ENCODE measurements around the gene KCNE3. TPM values are rescaled to one million over a fixed set of nuclear protein-coding genes. Genes with fewer than 3 reads are reported as not detected.

Gene KCNE3
- total and polyA plus RNA-seq, 2 of the 4 experiments (the other 2 are of a cell fraction): 0.05 to 0.18 TPM

DNA sequence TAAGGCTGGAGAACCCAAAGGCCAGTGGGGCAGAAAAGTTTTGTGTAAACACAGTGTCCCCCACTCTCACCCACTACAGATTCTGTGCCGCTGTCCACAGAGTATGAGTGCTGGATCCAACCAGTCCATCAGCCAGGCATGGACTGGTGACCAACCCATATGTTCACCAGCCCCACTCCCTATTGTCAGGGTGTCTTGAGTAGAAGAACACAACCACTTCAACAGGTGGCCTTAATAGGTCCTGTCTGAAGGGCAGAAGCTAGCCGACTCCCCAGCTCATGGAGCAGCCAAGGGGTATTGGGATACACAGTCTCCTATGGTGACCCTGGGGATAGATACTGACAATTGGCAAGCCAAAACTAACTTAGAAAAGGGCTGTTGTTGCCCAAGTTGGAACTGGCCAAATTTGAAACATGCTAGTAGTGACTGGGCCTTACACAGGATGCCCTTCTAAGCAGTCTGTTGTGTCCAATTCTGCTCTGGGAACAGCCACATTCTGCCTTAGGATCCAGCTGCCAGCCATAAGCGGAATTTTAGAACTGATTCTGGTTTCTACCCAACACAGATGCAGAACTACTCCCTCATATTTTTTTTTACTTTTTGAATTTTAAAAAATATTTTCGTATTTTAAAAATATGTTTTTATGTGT lies 49.4 kb downstream of the KCNE3 start:
- WGBS, 2 experiments (ENCODE audit: extremely low coverage in 2 of 2, insufficient read length in 1 of 2): no CpG with 5 or more reads among the region's 4 CpGs
- H3K9me1 ChIP-seq (ENCODE audit: insufficient read depth, low read length): peaks cover 5% of the 10 kb centered on the region
- no peak overlapping the region for H2AK5ac ChIP-seq (ENCODE audit: low read depth, low read length)
- BruUV-seq (replicated peaks): no TSS peak
- TF ChIP-seq ELK1 (IDR thresholded peaks at IDR 0.05; ENCODE audit: borderline replicate concordance, low read depth, low read length) (no peak), MXI1 (IDR thresholded peaks at IDR 0.05; ENCODE audit: borderline replicate concordance, low read depth, low read length) (no peak), NFE2L2 (IDR thresholded peaks at IDR 0.05; ENCODE audit: low read depth, low read length) (no peak), CHD1 (IDR thresholded peaks at IDR 0.05; ENCODE audit: low read depth, low read length) (no peak), MAZ (IDR thresholded peaks at IDR 0.05; ENCODE audit: borderline replicate concordance, low read depth, low read length) (no peak), MAFK (IDR thresholded peaks at IDR 0.05; ENCODE audit: low read depth, low read length) (no peak), FOS (IDR thresholded peaks at IDR 0.05; ENCODE audit: low read depth, low read length) (no peak), BHLHE40 (IDR thresholded peaks at IDR 0.05; ENCODE audit: low read depth, low read length) (no peak), POLR2A (IDR thresholded peaks at IDR 0.05; ENCODE audit: low read depth, low read length) (no peak), RAD21 (IDR thresholded peaks at IDR 0.05; ENCODE audit: low read length) (no peak), RFX5 (IDR thresholded peaks at IDR 0.05; ENCODE audit: low read depth, low read length) (no peak), SMC3 (IDR thresholded peaks at IDR 0.05; ENCODE audit: low read depth, low read length) (no peak), CTCF (conservative IDR thresholded peaks at IDR 0.05; ENCODE audit: low read depth, low read length) (no peak)
- TF ChIP-seq, protein P1, sequence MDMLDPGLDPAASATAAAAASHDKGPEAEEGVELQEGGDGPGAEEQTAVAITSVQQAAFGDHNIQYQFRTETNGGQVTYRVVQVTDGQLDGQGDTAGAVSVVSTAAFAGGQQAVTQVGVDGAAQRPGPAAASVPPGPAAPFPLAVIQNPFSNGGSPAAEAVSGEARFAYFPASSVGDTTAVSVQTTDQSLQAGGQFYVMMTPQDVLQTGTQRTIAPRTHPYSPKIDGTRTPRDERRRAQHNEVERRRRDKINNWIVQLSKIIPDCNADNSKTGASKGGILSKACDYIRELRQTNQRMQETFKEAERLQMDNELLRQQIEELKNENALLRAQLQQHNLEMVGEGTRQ (IDR thresholded peaks at IDR 0.05; ENCODE audit: low read depth, low read length): no peak
- H3K79me1 ChIP-seq (ENCODE audit: low read depth in 1 of 2, low read length in 2 of 2): no peaks in the 10 kb centered on the region
- H3K4me3 ChIP-seq (ENCODE audit: insufficient read depth, low read depth, low read length): no peak overlapping the region
- no peak overlapping the region for H3K27ac ChIP-seq (ENCODE audit: insufficient read depth, low read length)
- DNase-seq (peak; percentile 14), ATAC-seq (ENCODE audit: low read depth) (peak; percentile 62)
- no peak overlapping the region for H3K9ac ChIP-seq (ENCODE audit: low read depth, low read length)
- intact Hi-C loops (cut with micrococcal nuclease) (no loop called here), dilution Hi-C loops (cut with HindIII; ENCODE audit: low sequenced_read_pairs, unreplicated experiment) (no loop called here), in situ Hi-C loops (cut with MboI; ENCODE audit: low sequenced_read_pairs) (no loop called here)
- H3K27me3 ChIP-seq (ENCODE audit: control insufficient read depth, insufficient read depth, low read length): no peaks in the 10 kb centered on the region; the same call in none of the 2 replicates
- ChIA-PET CTCF (interaction anchor here (1.0 kb wide), 1 partner anchor 162 kb away, joined by 3 read pairs; no protein-coding TSS in a partner anchor), POLR2A (ENCODE audit: unreplicated experiment) (no interaction called here)
- H2AFZ ChIP-seq (replicated peaks; ENCODE audit: low read length, poor library complexity): no peak overlapping the region
- 0 out of 2 replicates have a peak overlapping the region, but pooled peaks have one; percentile 16 for H2BK20ac ChIP-seq (ENCODE audit: low read depth, low read length)
- H4K8ac ChIP-seq (ENCODE audit: low read depth in 2 of 2, low read length in 2 of 2): no peak overlapping the region
- no peak overlapping the region for H3K4ac ChIP-seq (ENCODE audit: low read depth, low read length)
- no peak overlapping the region for H3K23ac ChIP-seq (ENCODE audit: low read depth, low read length)
- no peak overlapping the region for H3K18ac ChIP-seq (ENCODE audit: low read depth, low read length)
- H4K91ac ChIP-seq (ENCODE audit: insufficient read depth, low read depth, low read length): no peak overlapping the region
- H4K20me1 ChIP-seq (ENCODE audit: insufficient read depth, low read length): no peaks in the 10 kb centered on the region
- no peak overlapping the region for H3K4me2 ChIP-seq (ENCODE audit: low read depth, low read length)
- no peak overlapping the region for H2AK9ac ChIP-seq (replicated peaks; ENCODE audit: low read depth, low read length, poor library complexity)
- no peak overlapping the region for H3K56ac ChIP-seq (ENCODE audit: extremely low read depth, insufficient read depth, low read length)
- no peak overlapping the region for H3K14ac ChIP-seq (replicated peaks; ENCODE audit: low read depth, low read length)
- no peaks in the 10 kb centered on the region for H3K4me1 ChIP-seq (ENCODE audit: control insufficient read depth, insufficient read depth, low read length)
- H3K9me3 ChIP-seq (ENCODE audit: control insufficient read depth, insufficient read depth, low read length): no peaks in the 10 kb centered on the region
- no peaks in the 10 kb centered on the region for H3K36me3 ChIP-seq (ENCODE audit: control insufficient read depth, insufficient read depth, low read length)
- H2BK15ac ChIP-seq (ENCODE audit: low read depth, low read length): no peak overlapping the region
- no peak overlapping the region for H4K5ac ChIP-seq (ENCODE audit: low read depth, low read length)
- H2BK5ac ChIP-seq (ENCODE audit: low read depth, low read length, poor library complexity, severe bottlenecking): no peak overlapping the region
- no peak overlapping the region for H2BK120ac ChIP-seq (ENCODE audit: low read depth, low read length)
